Measurements from ENCODE around the gene MMP13. TPM values are rescaled to one million over a fixed set of nuclear protein-coding genes. Genes with fewer than 3 reads are reported as not detected.

MMP13 gene
- total RNA-seq, 4 donors from 2014 or later, result not detected

GRCh38 chr11:102946237-102946636 is 9.3 kb downstream of the MMP13 start:
- H3K27ac ChIP-seq (replicated peaks in 1 of 4), result no peak overlapping the region
- no peaks in the 10 kb centered on the region for H3K36me3 ChIP-seq
- H3K27me3 ChIP-seq, result no peaks in the 10 kb centered on the region
- TF ChIP-seq POLR2A (IDR thresholded peaks at IDR 0.05; ENCODE audit: low read depth) (no peak), POLR2AphosphoS5 (IDR thresholded peaks at IDR 0.05) (no peak), CTCF (IDR thresholded peaks at IDR 0.05) (no peak), EP300 (IDR thresholded peaks at IDR 0.05) (no peak)
- no peak for DNase-seq (ENCODE audit: extremely low spot score)
- H3K9me3 ChIP-seq, result no peaks in the 10 kb centered on the region
- WGBS, result 63% methylated on average over 3 of the region's 3 CpGs
- intact Hi-C loops (cut with DNase I), result no loop called here
- peaks cover 0 to under 1% (median 0%) of the 10 kb centered on the region in 4 donors for H3K4me1 ChIP-seq
- no peak overlapping the region for H3K4me3 ChIP-seq

- H3K27ac ChIP-seq (replicated peaks in 1 of 4), result no peak overlapping the region
- no peak for DNase-seq (ENCODE audit: extremely low spot score)
- H3K4me1 ChIP-seq, result peaks cover 0 to 3% (median 0%) of the 10 kb centered on the region in 4 donors
- H3K9me3 ChIP-seq, result no peaks in the 10 kb centered on the region
- 25% methylated on average over 10 of the region's 10 CpGs for WGBS
- intact Hi-C loops (cut with DNase I), result no loop called here
- TF ChIP-seq POLR2AphosphoS5 (IDR thresholded peaks at IDR 0.05), result no peak
- TF ChIP-seq POLR2A (IDR thresholded peaks at IDR 0.05; ENCODE audit: low read depth), result no peak
- no peak for TF ChIP-seq EP300 (IDR thresholded peaks at IDR 0.05)
- peak; percentile 53 to 80 (median 65) for TF ChIP-seq CTCF (IDR thresholded peaks at IDR 0.05)
- no peak overlapping the region for H3K4me3 ChIP-seq
- H3K27me3 ChIP-seq, result no peaks in the 10 kb centered on the region
- no peaks in the 10 kb centered on the region for H3K36me3 ChIP-seq
Observed at GRCh38 chr11:102940714-102941588, 14.6 kb downstream of the MMP13 start.

- Histone ChIP-seq H3K36me3 (no peaks in the 10 kb centered on the region), H3K4me1 (peaks cover 0 to 3% (median 0%) of the 10 kb centered on the region in 4 donors), H3K4me3 (no peak overlapping the region), H3K27ac (replicated peaks in 1 of 4) (no peak overlapping the region), H3K27me3 (peaks cover 0 to 5% (median 0%) of the 10 kb centered on the region in 4 donors), H3K9me3 (no peaks in the 10 kb centered on the region)
- intact Hi-C loops (cut with DNase I), result loop anchor here (10.0 kb wide), 1 partner anchor 102 kb away; no protein-coding TSS in a partner anchor
- WGBS, result 92% methylated on average over 6 of the region's 6 CpGs
- no peak for DNase-seq (ENCODE audit: extremely low spot score)
- TF ChIP-seq POLR2AphosphoS5 (IDR thresholded peaks at IDR 0.05) (no peak), POLR2A (IDR thresholded peaks at IDR 0.05; ENCODE audit: low read depth) (no peak), EP300 (IDR thresholded peaks at IDR 0.05) (no peak), CTCF (IDR thresholded peaks at IDR 0.05) (no peak)
Observed at GRCh38 chr11:102936864-102937509, 18.5 kb downstream of the MMP13 start.

- intact Hi-C loops (cut with DNase I), result loop anchor here (10.0 kb wide), 1 partner anchor 101 kb away; no protein-coding TSS in a partner anchor
- H3K4me3 ChIP-seq, result no peak overlapping the region
- no peaks in the 10 kb centered on the region for H3K9me3 ChIP-seq
- TF ChIP-seq POLR2A (IDR thresholded peaks at IDR 0.05; ENCODE audit: low read depth) (no peak), CTCF (IDR thresholded peaks at IDR 0.05) (no peak)
- H3K27ac ChIP-seq (replicated peaks in 1 of 4), result no peak overlapping the region
- peaks cover 0 to 5% (median 0%) of the 10 kb centered on the region in 4 donors for H3K27me3 ChIP-seq
- DNase-seq (ENCODE audit: extremely low spot score), result no peak
- no peaks in the 10 kb centered on the region for H3K4me1 ChIP-seq
- no peaks in the 10 kb centered on the region for H3K36me3 ChIP-seq
- WGBS, result 90% methylated on average over 3 of the region's 3 CpGs
Observed at GRCh38 chr11:102935514-102935913, 20.0 kb downstream of the MMP13 start.

Data from esophagus muscularis mucosa (tissue), 4 donors.